Mesothelial cell of epicardium (in vitro differentiated cells): ENCODE data around the gene THRB. TPM values are rescaled to one million over a fixed set of nuclear protein-coding genes. Genes with fewer than 3 reads are reported as not detected.
"Not testable (repeated sequence)": the region's sequence is repeated elsewhere in the genome, so short reads cannot be mapped to it uniquely, and the experiment has no call there.

Experiments
- DNase-seq, 2 experiments: peaks; one replicate each; pipeline ENCODE4 v3.0.0; 2021; ENCODE audit warnings: low spot score in 2 of 2; ENCODE audit not compliant: unreplicated experiment in 2 of 2
- H3K27ac Mint-ChIP-seq: 2 replicates; pipeline ENCODE4 v1.8.0; 2021; ENCODE audit warnings: mixed read lengths
- H3K27me3 Mint-ChIP-seq: 2 replicates; pipeline ENCODE4 v1.8.0; 2021; ENCODE audit warnings: low read depth, mixed read lengths
- H3K36me3 Mint-ChIP-seq: 2 replicates; pipeline ENCODE4 v1.8.0; 2021; ENCODE audit warnings: mixed read lengths
- H3K4me1 Mint-ChIP-seq: 2 replicates; pipeline ENCODE4 v1.8.0; 2021; ENCODE audit warnings: mixed read lengths
- H3K4me3 Mint-ChIP-seq: 2 replicates; pipeline ENCODE4 v1.8.0; 2021; ENCODE audit warnings: mild to moderate bottlenecking, moderate library complexity, mixed read lengths
- H3K9me3 Mint-ChIP-seq: 2 replicates; pipeline ENCODE4 v1.8.0; 2021; ENCODE audit warnings: mixed read lengths
- total RNA-seq: library from RNA; stranded (reverse); gene quantifications from 3 replicates; pipeline ENCODE4 v1.2.1, GENCODE V29; 2021
- TF ChIP-seq, protein P1 (sequence below): fragments of 200-600 bp; sonication (generic); IDR thresholded peaks from one replicate; pipeline ENCODE4 v1.5.0; 2021; ENCODE audit warnings: antibody characterized with exemption; ENCODE audit not compliant: unreplicated experiment

Gene THRB
- total RNA-seq, 1 donor from 2014 or later: 3.4 TPM

DNA sequence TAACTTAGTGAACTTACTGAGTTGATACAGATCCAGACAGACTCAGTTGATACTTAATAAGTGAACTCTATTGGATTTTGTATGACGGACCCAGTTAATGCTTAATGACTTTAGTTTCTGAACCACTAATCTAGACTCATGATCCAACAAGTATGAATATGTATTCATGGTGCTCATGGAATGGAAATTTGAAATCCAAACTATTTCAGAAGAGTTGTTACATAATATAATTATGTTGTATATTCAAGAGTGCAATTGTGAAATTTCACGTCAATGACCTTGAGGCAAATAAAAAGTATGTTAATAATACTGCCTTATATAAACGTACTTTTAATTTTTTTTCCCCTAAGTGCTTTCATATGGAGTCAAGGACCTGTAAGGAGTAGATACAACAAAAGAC lies 78.8 kb downstream of the THRB start:
- Mint-ChIP-seq H3K27me3 (no peaks in the 10 kb centered on the region), H3K9me3 (peaks cover 8% of the 10 kb centered on the region), H3K27ac (no peak overlapping the region), H3K36me3 (no peaks in the 10 kb centered on the region), H3K4me3 (no peak overlapping the region), H3K4me1 (no peaks in the 10 kb centered on the region)
- DNase-seq: no peak
- TF ChIP-seq, protein P1, sequence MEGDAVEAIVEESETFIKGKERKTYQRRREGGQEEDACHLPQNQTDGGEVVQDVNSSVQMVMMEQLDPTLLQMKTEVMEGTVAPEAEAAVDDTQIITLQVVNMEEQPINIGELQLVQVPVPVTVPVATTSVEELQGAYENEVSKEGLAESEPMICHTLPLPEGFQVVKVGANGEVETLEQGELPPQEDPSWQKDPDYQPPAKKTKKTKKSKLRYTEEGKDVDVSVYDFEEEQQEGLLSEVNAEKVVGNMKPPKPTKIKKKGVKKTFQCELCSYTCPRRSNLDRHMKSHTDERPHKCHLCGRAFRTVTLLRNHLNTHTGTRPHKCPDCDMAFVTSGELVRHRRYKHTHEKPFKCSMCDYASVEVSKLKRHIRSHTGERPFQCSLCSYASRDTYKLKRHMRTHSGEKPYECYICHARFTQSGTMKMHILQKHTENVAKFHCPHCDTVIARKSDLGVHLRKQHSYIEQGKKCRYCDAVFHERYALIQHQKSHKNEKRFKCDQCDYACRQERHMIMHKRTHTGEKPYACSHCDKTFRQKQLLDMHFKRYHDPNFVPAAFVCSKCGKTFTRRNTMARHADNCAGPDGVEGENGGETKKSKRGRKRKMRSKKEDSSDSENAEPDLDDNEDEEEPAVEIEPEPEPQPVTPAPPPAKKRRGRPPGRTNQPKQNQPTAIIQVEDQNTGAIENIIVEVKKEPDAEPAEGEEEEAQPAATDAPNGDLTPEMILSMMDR: no peak

GRCh38 chr3:24413662-24414061 lies 81.0 kb downstream of the THRB start:
- H3K36me3 Mint-ChIP-seq, H3K4me1 Mint-ChIP-seq, H3K27me3 Mint-ChIP-seq, H3K9me3 Mint-ChIP-seq, H3K27ac Mint-ChIP-seq, H3K4me3 Mint-ChIP-seq, DNase-seq: not testable (repeated sequence)

DNA sequence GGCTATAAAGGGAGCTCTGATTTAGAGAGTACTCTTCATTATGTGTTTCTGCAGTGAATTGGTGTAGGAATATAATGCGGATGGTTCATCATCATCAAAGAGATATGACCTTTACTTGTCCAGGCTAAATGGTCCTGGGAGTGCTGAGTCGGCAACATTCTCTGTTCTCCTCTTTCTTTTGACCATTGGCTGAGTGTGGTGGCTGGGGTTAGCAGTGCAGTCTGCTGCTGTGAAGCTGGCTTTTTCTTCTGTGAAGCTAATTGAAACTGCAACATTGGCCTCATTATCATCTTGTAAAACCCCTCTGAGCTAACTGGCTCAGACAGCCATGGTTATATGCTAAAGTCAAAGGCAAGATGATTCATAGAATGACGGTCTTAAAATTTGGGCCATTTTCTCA lies 83.8 kb downstream of the THRB start:
- no peak overlapping the region for H3K4me3 Mint-ChIP-seq
- peaks cover 8% of the 10 kb centered on the region for H3K9me3 Mint-ChIP-seq
- no peak overlapping the region for H3K27ac Mint-ChIP-seq
- no peaks in the 10 kb centered on the region for H3K4me1 Mint-ChIP-seq
- no peaks in the 10 kb centered on the region for H3K27me3 Mint-ChIP-seq
- H3K36me3 Mint-ChIP-seq: no peaks in the 10 kb centered on the region
- no peak for DNase-seq
- TF ChIP-seq, protein P1: no peak

DNA sequence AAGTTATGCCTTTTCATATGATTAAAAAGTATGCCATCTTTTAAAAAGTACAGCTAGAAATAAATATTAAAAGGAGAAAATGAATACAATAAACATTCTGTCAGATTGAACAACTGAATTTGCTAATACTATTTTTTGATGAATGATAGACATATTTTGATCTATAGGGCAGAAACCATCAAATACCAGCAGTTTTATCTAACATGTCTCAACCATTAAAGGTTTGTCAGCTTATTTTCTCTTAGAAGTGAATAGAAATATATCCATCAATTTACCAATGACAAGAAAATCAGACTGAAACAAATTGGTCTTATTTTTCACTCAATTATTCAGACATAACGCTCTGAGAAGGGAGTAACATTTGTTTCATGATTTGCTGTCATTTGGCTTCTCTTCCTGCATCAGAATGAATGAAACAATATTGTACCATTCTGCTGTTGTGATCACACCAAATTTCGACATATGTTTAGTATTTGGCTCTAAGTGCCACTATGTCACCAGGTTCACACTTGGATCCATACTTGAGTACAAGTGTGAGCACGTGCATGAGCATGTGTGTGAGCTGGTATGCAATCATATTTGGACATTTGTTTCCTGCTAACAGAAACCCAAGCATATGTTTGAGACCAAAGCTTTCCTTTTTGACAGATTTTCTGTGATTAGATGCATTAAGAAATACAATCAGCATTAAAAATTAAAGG lies 86.5 kb downstream of the THRB start:
- Mint-ChIP-seq H3K36me3 (peaks cover 2% of the 10 kb centered on the region), H3K4me1 (no peaks in the 10 kb centered on the region), H3K4me3 (no peak overlapping the region), H3K27me3 (no peaks in the 10 kb centered on the region), H3K27ac (no peak overlapping the region), H3K9me3 (peaks cover 8% of the 10 kb centered on the region)
- DNase-seq: no peak
- TF ChIP-seq, protein P1: no peak

GRCh38 chr3:24406900-24407299 lies 87.8 kb downstream of the THRB start:
- peaks cover 8% of the 10 kb centered on the region for H3K9me3 Mint-ChIP-seq
- TF ChIP-seq, protein P1: no peak
- no peaks in the 10 kb centered on the region for H3K27me3 Mint-ChIP-seq
- no peak overlapping the region for H3K27ac Mint-ChIP-seq
- H3K4me3 Mint-ChIP-seq: no peak overlapping the region
- no peak for DNase-seq
- peaks cover 2% of the 10 kb centered on the region for H3K36me3 Mint-ChIP-seq
- H3K4me1 Mint-ChIP-seq: peaks cover under 1% of the 10 kb centered on the region

GRCh38 chr3:24405057-24405456 lies 89.6 kb downstream of the THRB start:
- no peak for DNase-seq
- H3K4me1 Mint-ChIP-seq: peaks cover 15% of the 10 kb centered on the region
- TF ChIP-seq, protein P1: no peak
- H3K36me3 Mint-ChIP-seq: peaks cover 2% of the 10 kb centered on the region
- no peak overlapping the region for H3K4me3 Mint-ChIP-seq
- H3K9me3 Mint-ChIP-seq: peaks cover 8% of the 10 kb centered on the region
- no peak overlapping the region for H3K27ac Mint-ChIP-seq
- no peaks in the 10 kb centered on the region for H3K27me3 Mint-ChIP-seq
